Nephron (organoid): Measurements from ENCODE around the gene SEMA4A.

ENCODE experiments used
- H3K27ac Mint-ChIP-seq, 3 experiments: 2 replicates each; pipeline ENCODE4 v1.8.0; 2020; ENCODE audit warnings: mixed read lengths in 3 of 3, mild to moderate bottlenecking in 2 of 3, moderate library complexity in 1 of 3
- H3K27me3 Mint-ChIP-seq: 2 replicates; pipeline ENCODE4 v1.8.0; 2021; ENCODE audit warnings: low read depth, mild to moderate bottlenecking, moderate library complexity, mixed read lengths
- H3K36me3 Mint-ChIP-seq: 2 replicates; pipeline ENCODE4 v1.8.0; 2020; ENCODE audit warnings: low read depth, mixed read lengths
- H3K4me1 Mint-ChIP-seq: 2 replicates; pipeline ENCODE4 v1.8.0; 2020; ENCODE audit warnings: mixed read lengths
- H3K4me3 Mint-ChIP-seq, 3 experiments: 2 replicates each; pipeline ENCODE4 v1.8.0; 2020; ENCODE audit warnings: mild to moderate bottlenecking in 3 of 3, mixed read lengths in 3 of 3, moderate library complexity in 2 of 3
- H3K9me3 Mint-ChIP-seq: 2 replicates; pipeline ENCODE4 v1.8.0; 2020; ENCODE audit warnings: mixed read lengths
- TF ChIP-seq, protein P1 (sequence below), 3 experiments: fragments of 200-600 bp; sonication (generic); IDR thresholded peaks; one replicate each; pipeline ENCODE4 v1.5.0; 2021; ENCODE audit warnings: antibody characterized with exemption in 3 of 3; ENCODE audit not compliant: unreplicated experiment in 3 of 3

Gene SEMA4A

GRCh38 chr1:156153362-156153761 lies at the start of gene SEMA4A:
SEMA4A (plus strand) TSS chr1:156153585; CDS start chr1:156154579, 994 bp downstream.
- H3K27ac Mint-ChIP-seq = peak within 1 kb of the TSS; percentile 20 to 94 (median 72)
- no peaks in the 10 kb centered on the region for H3K36me3 Mint-ChIP-seq
- H3K4me1 Mint-ChIP-seq = peaks cover 30% of the 10 kb centered on the region
- peaks cover 30% of the 10 kb centered on the region for H3K27me3 Mint-ChIP-seq
- H3K9me3 Mint-ChIP-seq = no peaks in the 10 kb centered on the region
- peak within 1 kb of the TSS in 1 of 3 experiments; percentile 57 for H3K4me3 Mint-ChIP-seq
- TF ChIP-seq, protein P1, sequence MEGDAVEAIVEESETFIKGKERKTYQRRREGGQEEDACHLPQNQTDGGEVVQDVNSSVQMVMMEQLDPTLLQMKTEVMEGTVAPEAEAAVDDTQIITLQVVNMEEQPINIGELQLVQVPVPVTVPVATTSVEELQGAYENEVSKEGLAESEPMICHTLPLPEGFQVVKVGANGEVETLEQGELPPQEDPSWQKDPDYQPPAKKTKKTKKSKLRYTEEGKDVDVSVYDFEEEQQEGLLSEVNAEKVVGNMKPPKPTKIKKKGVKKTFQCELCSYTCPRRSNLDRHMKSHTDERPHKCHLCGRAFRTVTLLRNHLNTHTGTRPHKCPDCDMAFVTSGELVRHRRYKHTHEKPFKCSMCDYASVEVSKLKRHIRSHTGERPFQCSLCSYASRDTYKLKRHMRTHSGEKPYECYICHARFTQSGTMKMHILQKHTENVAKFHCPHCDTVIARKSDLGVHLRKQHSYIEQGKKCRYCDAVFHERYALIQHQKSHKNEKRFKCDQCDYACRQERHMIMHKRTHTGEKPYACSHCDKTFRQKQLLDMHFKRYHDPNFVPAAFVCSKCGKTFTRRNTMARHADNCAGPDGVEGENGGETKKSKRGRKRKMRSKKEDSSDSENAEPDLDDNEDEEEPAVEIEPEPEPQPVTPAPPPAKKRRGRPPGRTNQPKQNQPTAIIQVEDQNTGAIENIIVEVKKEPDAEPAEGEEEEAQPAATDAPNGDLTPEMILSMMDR (IDR thresholded peaks at IDR 0.05; ENCODE audit: unreplicated experiment in 3 of 3) = no peak

DNA sequence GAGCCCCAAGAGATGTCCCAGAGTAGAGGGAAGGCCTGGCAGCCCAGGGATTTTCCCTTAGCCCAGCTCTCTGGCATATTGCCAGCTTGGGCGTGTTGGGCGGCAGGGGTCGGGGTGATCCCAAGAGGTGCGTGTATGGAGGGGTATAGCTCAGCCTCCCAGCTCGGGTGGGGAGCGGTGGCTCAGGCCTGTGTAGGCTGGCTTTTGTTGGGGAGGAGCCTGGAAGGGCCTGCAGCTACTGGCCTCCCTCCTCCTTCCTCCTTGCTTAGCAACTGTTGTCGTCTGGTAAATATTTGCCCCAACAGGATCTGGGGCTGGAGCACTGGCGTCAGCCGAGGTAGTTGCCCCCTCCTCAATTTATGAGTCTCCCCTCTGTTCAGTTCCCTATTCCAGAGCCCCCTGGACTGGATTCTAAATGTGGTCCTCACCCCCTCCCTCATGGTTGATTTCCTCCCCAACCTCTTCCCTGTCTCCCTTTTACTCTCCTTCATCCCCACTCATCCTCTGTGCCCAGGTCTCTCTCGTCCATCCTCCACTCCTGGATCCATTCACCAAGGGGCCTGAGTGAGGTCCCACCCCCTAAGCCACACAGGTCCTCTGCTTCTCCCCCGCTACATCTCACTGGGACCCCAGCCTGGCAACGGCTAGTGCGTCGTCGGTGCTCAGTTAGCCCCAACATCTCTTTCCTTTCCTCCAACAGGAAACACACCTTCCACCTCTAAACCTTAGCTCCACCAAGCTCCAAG lies 49.1 kb upstream of the SEMA4A start:
- Mint-ChIP-seq H3K4me1 (peaks cover 87% of the 10 kb centered on the region), H3K9me3 (no peaks in the 10 kb centered on the region), H3K4me3 (peak overlapping the region; percentile 51 to 74 (median 55)), H3K27ac (peak overlapping the region; percentile 95 to 96 (median 96)), H3K36me3 (peaks cover 12% of the 10 kb centered on the region), H3K27me3 (no peaks in the 10 kb centered on the region)
- TF ChIP-seq, protein P1 (IDR thresholded peaks at IDR 0.05; ENCODE audit: unreplicated experiment in 3 of 3) = no peak

GRCh38 chr1:156104861-156105832 lies 48.2 kb upstream of the SEMA4A start:
- Mint-ChIP-seq H3K27me3 (no peaks in the 10 kb centered on the region), H3K27ac (peak overlapping the region; percentile 95 to 96 (median 96)), H3K4me1 (peaks cover 92% of the 10 kb centered on the region), H3K4me3 (peak overlapping the region; percentile 74 to 78 (median 76)), H3K9me3 (no peaks in the 10 kb centered on the region), H3K36me3 (peaks cover 15% of the 10 kb centered on the region)
- TF ChIP-seq, protein P1 (IDR thresholded peaks at IDR 0.05; ENCODE audit: unreplicated experiment in 3 of 3) = no peak

- Mint-ChIP-seq H3K27me3 (no peaks in the 10 kb centered on the region), H3K9me3 (no peaks in the 10 kb centered on the region), H3K27ac (peak overlapping the region; percentile 95 to 96 (median 96)), H3K36me3 (peaks cover 7% of the 10 kb centered on the region), H3K4me3 (peak overlapping the region; percentile 73 to 76 (median 75)), H3K4me1 (peaks cover 82% of the 10 kb centered on the region)
- TF ChIP-seq, protein P1 (IDR thresholded peaks at IDR 0.05; ENCODE audit: unreplicated experiment in 3 of 3) = no peak
Observed at GRCh38 chr1:156106624-156107488, 46.5 kb upstream of the SEMA4A start.

DNA sequence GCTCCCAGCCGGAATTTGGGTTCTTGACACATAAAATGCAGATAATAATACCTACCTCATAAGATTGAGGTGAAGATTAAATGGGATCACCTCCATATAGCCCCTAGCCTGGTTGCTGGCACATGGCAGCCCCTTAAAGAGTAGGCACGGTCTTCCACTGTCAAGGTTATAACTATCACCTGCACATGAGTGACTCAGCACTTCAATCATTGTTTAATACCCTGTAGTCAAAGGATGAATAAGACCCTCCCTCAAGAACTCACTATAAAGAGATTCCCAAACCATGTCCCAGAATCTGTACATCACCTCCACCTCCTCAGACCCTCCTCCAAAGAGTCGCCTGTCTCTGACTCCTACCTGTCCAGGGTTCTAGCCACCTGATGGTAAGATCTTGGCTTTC lies 45.3 kb upstream of the SEMA4A start:
- Mint-ChIP-seq H3K36me3 (peaks cover 7% of the 10 kb centered on the region), H3K27me3 (no peaks in the 10 kb centered on the region)

More for the DNA sequence above, 45.3 kb upstream of the SEMA4A start:
- Mint-ChIP-seq H3K4me3 (peak overlapping the region in 2 of 3 experiments; percentile 17 to 28), H3K9me3 (no peaks in the 10 kb centered on the region), H3K27ac (peak overlapping the region; percentile 60 to 95 (median 88)), H3K4me1 (peaks cover 83% of the 10 kb centered on the region)
- TF ChIP-seq, protein P1 (IDR thresholded peaks at IDR 0.05; ENCODE audit: unreplicated experiment in 3 of 3) = no peak
